GM20000 (cell line): Measurements from ENCODE around the gene SIDT2.

Source experiments
- DNase-seq: peaks from one replicate; pipeline ENCODE4 v3.0.0; 2012; ENCODE audit warnings: low spot score
- TF ChIP-seq, protein P1 (sequence below): IDR thresholded peaks from 2 replicates; pipeline ENCODE4 v1.5.1; 2012; ENCODE audit warnings: mild to moderate bottlenecking, control low read depth; ENCODE audit errors: extremely low read depth, missing control alignments

Gene SIDT2

GRCh38 chr11:117192401-117192875 is 13.9 kb downstream of the SIDT2 start:
- no peak for DNase-seq
- TF ChIP-seq, protein P1, sequence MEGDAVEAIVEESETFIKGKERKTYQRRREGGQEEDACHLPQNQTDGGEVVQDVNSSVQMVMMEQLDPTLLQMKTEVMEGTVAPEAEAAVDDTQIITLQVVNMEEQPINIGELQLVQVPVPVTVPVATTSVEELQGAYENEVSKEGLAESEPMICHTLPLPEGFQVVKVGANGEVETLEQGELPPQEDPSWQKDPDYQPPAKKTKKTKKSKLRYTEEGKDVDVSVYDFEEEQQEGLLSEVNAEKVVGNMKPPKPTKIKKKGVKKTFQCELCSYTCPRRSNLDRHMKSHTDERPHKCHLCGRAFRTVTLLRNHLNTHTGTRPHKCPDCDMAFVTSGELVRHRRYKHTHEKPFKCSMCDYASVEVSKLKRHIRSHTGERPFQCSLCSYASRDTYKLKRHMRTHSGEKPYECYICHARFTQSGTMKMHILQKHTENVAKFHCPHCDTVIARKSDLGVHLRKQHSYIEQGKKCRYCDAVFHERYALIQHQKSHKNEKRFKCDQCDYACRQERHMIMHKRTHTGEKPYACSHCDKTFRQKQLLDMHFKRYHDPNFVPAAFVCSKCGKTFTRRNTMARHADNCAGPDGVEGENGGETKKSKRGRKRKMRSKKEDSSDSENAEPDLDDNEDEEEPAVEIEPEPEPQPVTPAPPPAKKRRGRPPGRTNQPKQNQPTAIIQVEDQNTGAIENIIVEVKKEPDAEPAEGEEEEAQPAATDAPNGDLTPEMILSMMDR, result no peak

GRCh38 chr11:117193130-117194020 is 14.8 kb downstream of the SIDT2 start:
- DNase-seq, result no peak
- TF ChIP-seq, protein P1, result no peak

GRCh38 chr11:117194267-117194666 is 15.7 kb downstream of the SIDT2 start:
- TF ChIP-seq, protein P1, result no peak
- DNase-seq, result no peak

GRCh38 chr11:117195258-117195657 is 16.7 kb downstream of the SIDT2 start:
- no peak for DNase-seq
- TF ChIP-seq, protein P1, result no peak

- no peak for DNase-seq
- TF ChIP-seq, protein P1, result no peak
Observed at GRCh38 chr11:117195761-117196160, 17.2 kb downstream of the SIDT2 start.

GRCh38 chr11:117197006-117197405 is 18.5 kb downstream of the SIDT2 start:
- no peak for DNase-seq
- TF ChIP-seq, protein P1, result no peak

DNA sequence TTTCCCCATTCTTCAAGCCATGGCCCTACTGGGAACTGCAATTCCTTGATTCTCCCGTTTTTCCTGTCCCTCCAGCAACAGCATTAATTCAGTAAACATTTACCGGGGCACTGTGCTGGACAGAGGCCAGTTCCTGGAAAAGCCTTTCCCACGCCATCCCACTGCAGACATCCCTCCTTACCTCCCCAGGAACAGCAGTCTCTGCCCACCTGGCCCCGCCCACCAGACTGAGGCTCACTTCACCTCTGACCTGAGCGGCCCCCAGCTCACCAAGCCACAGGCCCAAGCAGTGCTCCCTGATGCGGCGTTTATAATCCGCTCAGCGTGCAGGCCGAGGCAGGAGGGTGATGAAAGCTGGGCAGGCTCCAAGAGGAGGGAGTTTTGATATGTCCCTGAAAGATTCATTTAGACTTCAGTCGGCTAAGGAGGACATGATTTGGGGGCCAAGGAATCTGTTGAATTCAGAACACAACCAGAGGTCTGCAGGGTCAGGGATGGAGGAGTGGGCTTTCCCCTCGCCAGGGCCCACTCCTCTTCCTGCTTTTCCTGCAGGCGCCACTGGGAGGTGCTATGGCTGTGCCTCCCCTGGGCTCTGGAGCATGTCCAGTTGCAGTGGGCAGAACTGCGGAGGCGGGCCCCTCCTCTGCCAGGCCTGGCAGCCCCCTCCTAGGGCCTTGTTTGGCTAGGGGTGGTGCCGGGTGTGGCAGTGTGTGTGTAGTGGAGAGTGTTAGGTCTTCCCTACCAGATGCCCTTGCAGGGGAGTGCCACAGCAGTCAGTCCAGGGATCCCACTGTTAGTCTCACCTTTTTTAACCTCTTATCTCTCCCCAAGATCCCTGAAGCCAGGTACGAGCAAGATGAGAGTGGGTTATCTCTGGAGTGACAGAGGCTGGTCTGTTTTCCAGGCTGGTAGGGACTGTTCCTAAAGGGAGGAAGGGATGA is 19.2 kb downstream of the SIDT2 start:
- TF ChIP-seq, protein P1, result no peak
- no peak for DNase-seq
